CD14-positive monocyte (primary cell): Measurements from ENCODE around the gene HBG2. TPM values are rescaled to one million over a fixed set of nuclear protein-coding genes. Genes with fewer than 3 reads are reported as not detected.

ENCODE experiments used
- DNase-seq, 3 donors: peaks; one replicate each; pipeline ENCODE4 v3.0.0-alpha.2; 2011 to 2022
- H2AFZ ChIP-seq: 2 replicates; pipeline ENCODE4 v1.6.0; 2012; ENCODE audit warnings: mild to moderate bottlenecking, low read depth, low read length, inconsistent platforms; ENCODE audit not compliant: insufficient read depth, poor library complexity, severe bottlenecking
- H3K27ac ChIP-seq, 2 donors: 1 replicate in 1 of 2; 2 replicates in 1 of 2; pipeline ENCODE4 v1.5.1; 2012 to 2013; ENCODE audit warnings: low read length in 2 of 2, control low read depth in 1 of 2, inconsistent platforms in 1 of 2, low read depth in 1 of 2, mild to moderate bottlenecking in 1 of 2
- H3K27me3 ChIP-seq, 2 donors: one replicate each; pipeline versions ENCODE4 v1.6.0 to v1.6.1; 2011 to 2013; ENCODE audit warnings: low read length in 2 of 2; ENCODE audit not compliant: control insufficient read depth in 2 of 2, insufficient read depth in 2 of 2
- H3K36me3 ChIP-seq, 2 donors: replicated peaks in 1 of 2; 1 replicate in 1 of 2; 2 replicates in 1 of 2; pipeline versions ENCODE4 v1.5.1 to v1.6.1; 2012 to 2013; ENCODE audit warnings: low read length in 2 of 2, control low read depth in 1 of 2, inconsistent platforms in 1 of 2, mild to moderate bottlenecking in 1 of 2; ENCODE audit not compliant: insufficient read depth in 2 of 2, control insufficient read depth in 1 of 2
- H3K4me1 ChIP-seq, 2 donors: 1 replicate in 1 of 2; 2 replicates in 1 of 2; pipeline versions ENCODE4 v1.5.1 to v1.6.1; 2012 to 2013; ENCODE audit warnings: low read length in 2 of 2, control low read depth in 1 of 2, inconsistent platforms in 1 of 2, mild to moderate bottlenecking in 1 of 2, moderate library complexity in 1 of 2; ENCODE audit not compliant: insufficient read depth in 2 of 2, control insufficient read depth in 1 of 2
- H3K4me2 ChIP-seq: replicated peaks from 2 replicates; pipeline ENCODE3; 2012; ENCODE audit warnings: low read length, moderate library complexity, mild to moderate bottlenecking; ENCODE audit not compliant: poor library complexity, severe bottlenecking; ENCODE audit errors: extremely low read depth
- H3K4me3 ChIP-seq, 3 experiments: fragments of 200-600 bp in 1 of 3; sonication (generic) in 1 of 3; replicated peaks in 1 of 3; 1 replicate in 2 of 3; 2 replicates in 1 of 3; pipeline ENCODE4 v1.5.1; 2011 to 2013; ENCODE audit warnings: low read length in 3 of 3, mild to moderate bottlenecking in 3 of 3, control low read depth in 2 of 3, low read depth in 2 of 3, inconsistent platforms in 1 of 3, moderate library complexity in 1 of 3
- H3K79me2 ChIP-seq: 2 replicates; pipeline ENCODE4 v1.6.0; 2012; ENCODE audit warnings: mild to moderate bottlenecking, control low read depth, inconsistent platforms, low read length, moderate library complexity; ENCODE audit not compliant: insufficient read depth
- H3K9ac ChIP-seq: 2 replicates; pipeline ENCODE4 v1.6.0; 2017; ENCODE audit warnings: low read length, mild to moderate bottlenecking; ENCODE audit not compliant: insufficient read depth, poor library complexity, severe bottlenecking
- H3K9me3 ChIP-seq, 2 donors: replicated peaks in 1 of 2; 1 replicate in 1 of 2; 2 replicates in 1 of 2; pipeline versions ENCODE4 v1.5.1 to v1.6.1; 2012 to 2013; ENCODE audit warnings: low read length in 2 of 2, control low read depth in 1 of 2; ENCODE audit not compliant: control insufficient read depth in 1 of 2, insufficient read depth in 1 of 2
- H4K20me1 ChIP-seq: 2 replicates; pipeline ENCODE4 v1.6.0; 2012; ENCODE audit warnings: mild to moderate bottlenecking, low read length, control low read depth, moderate library complexity; ENCODE audit not compliant: insufficient read depth
- H3K27ac Mint-ChIP-seq, 7 donors: one replicate each; pipeline ENCODE4 v1.8.0; 2020; ENCODE audit warnings: mild to moderate bottlenecking in 7 of 7, mixed read lengths in 7 of 7, moderate library complexity in 6 of 7, inconsistent platforms in 2 of 7
- H3K27me3 Mint-ChIP-seq, 3 donors: one replicate each; pipeline ENCODE4 v1.8.0; 2021 to 2022; ENCODE audit warnings: low read depth in 3 of 3, mild to moderate bottlenecking in 3 of 3, mixed read lengths in 3 of 3, moderate library complexity in 3 of 3, inconsistent platforms in 1 of 3
- H3K36me3 Mint-ChIP-seq, 2 donors: one replicate each; pipeline ENCODE4 v1.8.0; 2020; ENCODE audit warnings: mixed read lengths in 2 of 2, inconsistent platforms in 1 of 2, mild to moderate bottlenecking in 1 of 2
- H3K4me1 Mint-ChIP-seq: one replicate; pipeline ENCODE4 v1.8.0; 2020; ENCODE audit warnings: mild to moderate bottlenecking, mixed read lengths
- H3K4me3 Mint-ChIP-seq, 2 donors: one replicate each; pipeline ENCODE4 v1.8.0; 2020; ENCODE audit warnings: mild to moderate bottlenecking in 2 of 2, mixed read lengths in 2 of 2, moderate library complexity in 1 of 2
- H3K9me3 Mint-ChIP-seq, 7 donors: one replicate each; pipeline ENCODE4 v1.8.0; 2020 to 2022; ENCODE audit warnings: mixed read lengths in 7 of 7, mild to moderate bottlenecking in 6 of 7, moderate library complexity in 6 of 7, inconsistent platforms in 2 of 7
- WGBS: methylation state at CpG from one replicate; pipeline ENCODE4 v1.1.5; 2013; ENCODE audit warnings: missing lambda C conversion rate; ENCODE audit not compliant: insufficient coverage; 5-methylcytosine and 5-hydroxymethylcytosine counted together
- intact Hi-C, 2 donors: fragments of 100-400 bp; cut with micrococcal nuclease; formaldehyde crosslinking; loops; one replicate each; pipeline versions ENCODE4 v1.15.0 to v1.15.1; 2023
- polyA plus RNA-seq, 3 donors: library from polyadenylated mRNA; depleted of rRNA in 1 of 3; unstranded in 2 of 3; stranded (reverse) in 1 of 3; fragments of 300-500 nt in 2 of 3; fragments of >200 nt in 1 of 3; fragmentation: Illumina TruSeq in 2 of 3; gene quantifications; 1 replicate in 2 of 3; 2 replicates in 1 of 3; pipeline ENCODE4 v1.2.3, GENCODE V29; 2012 to 2021
- TF ChIP-seq, protein P1 (sequence below): fragments of 200-600 bp; IDR thresholded peaks from one replicate; pipeline ENCODE4 v1.8.0; 2022; ENCODE audit warnings: antibody characterized with exemption, mild to moderate bottlenecking

Gene HBG2
- polyA plus RNA-seq, 3 donors = 5.1 TPM; not detected in 2

DNA sequence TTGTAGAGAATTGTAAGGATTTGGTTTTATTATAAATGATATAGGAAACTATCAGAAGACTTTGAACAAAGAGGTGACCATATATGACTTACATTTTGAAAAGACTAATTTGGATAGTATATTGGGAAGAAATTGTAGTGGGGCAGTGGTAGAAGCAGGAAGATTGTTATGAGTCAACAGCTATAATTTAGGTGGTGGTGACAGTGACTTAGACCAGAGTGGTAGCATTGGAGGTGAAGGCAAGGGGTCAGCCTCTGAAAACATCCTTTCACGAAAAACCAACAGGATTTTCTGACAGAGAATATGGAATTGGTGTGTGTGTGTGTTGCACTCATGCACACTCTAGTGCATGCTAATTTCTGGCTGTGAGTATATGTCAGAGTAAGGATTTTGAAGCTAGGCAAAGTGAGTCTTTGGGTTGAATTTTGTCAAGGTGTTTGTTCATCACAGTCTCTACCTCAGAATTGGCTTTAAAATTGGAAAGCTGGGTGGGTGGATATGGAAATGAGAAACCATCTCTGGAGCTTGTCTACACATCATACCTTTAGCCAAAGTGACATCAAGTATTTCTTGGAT lies 23.3 kb upstream of the HBG2 start:
- Histone ChIP-seq H3K27me3 (no peaks in the 10 kb centered on the region), H3K4me2 (no peak overlapping the region), H3K4me3 (no peak overlapping the region), H3K27ac (no peak overlapping the region), H3K79me2 (no peaks in the 10 kb centered on the region), H3K4me1 (peaks cover 0 to 4% of the 10 kb centered on the region in 2 donors), H3K9me3 (no peaks in the 10 kb centered on the region), H2AFZ (no peak overlapping the region), H4K20me1 (no peaks in the 10 kb centered on the region), H3K9ac (no peak overlapping the region), H3K36me3 (no peaks in the 10 kb centered on the region)
- TF ChIP-seq, protein P1, sequence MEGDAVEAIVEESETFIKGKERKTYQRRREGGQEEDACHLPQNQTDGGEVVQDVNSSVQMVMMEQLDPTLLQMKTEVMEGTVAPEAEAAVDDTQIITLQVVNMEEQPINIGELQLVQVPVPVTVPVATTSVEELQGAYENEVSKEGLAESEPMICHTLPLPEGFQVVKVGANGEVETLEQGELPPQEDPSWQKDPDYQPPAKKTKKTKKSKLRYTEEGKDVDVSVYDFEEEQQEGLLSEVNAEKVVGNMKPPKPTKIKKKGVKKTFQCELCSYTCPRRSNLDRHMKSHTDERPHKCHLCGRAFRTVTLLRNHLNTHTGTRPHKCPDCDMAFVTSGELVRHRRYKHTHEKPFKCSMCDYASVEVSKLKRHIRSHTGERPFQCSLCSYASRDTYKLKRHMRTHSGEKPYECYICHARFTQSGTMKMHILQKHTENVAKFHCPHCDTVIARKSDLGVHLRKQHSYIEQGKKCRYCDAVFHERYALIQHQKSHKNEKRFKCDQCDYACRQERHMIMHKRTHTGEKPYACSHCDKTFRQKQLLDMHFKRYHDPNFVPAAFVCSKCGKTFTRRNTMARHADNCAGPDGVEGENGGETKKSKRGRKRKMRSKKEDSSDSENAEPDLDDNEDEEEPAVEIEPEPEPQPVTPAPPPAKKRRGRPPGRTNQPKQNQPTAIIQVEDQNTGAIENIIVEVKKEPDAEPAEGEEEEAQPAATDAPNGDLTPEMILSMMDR = no peak
- peaks cover 0 to 2% (median 0%) of the 10 kb centered on the region in 7 donors for H3K9me3 Mint-ChIP-seq
- H3K4me1 Mint-ChIP-seq = peaks cover 4% of the 10 kb centered on the region
- peaks cover 0 to 3% (median 0%) of the 10 kb centered on the region in 3 donors for H3K27me3 Mint-ChIP-seq
- no peaks in the 10 kb centered on the region for H3K36me3 Mint-ChIP-seq
- no peak overlapping the region for H3K4me3 Mint-ChIP-seq
- DNase-seq = no peak
- no peak overlapping the region for H3K27ac Mint-ChIP-seq
- 100% methylated on average over 1 of the region's 1 CpG for WGBS
- intact Hi-C loops = no loop called here

DNA sequence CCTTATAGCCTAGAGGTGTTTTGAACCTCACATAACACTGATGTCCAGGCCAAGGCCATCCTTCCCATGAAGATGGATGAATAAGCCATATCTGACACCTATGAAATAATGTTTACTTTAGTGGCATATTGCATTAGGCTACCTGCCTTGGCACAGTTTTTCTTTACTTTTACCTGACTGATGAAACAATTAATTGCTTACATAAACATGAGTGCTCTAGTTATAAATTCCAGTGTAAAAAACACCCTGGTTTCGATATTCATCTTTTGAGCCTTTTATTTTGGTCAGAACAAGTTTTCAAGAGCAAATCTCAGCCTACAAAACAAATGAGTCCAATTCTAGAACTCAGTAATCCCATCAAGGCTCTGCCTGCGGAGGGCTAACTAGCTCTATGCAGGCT lies 22.1 kb upstream of the HBG2 start:
- peaks cover 4% of the 10 kb centered on the region for H3K4me1 Mint-ChIP-seq
- TF ChIP-seq, protein P1 = no peak
- no peak for DNase-seq
- H3K9ac ChIP-seq = no peak overlapping the region
- intact Hi-C loops = no loop called here
- peaks cover 0 to 2% (median 0%) of the 10 kb centered on the region in 7 donors for H3K9me3 Mint-ChIP-seq
- no peaks in the 10 kb centered on the region for H3K9me3 ChIP-seq
- H3K4me3 ChIP-seq = no peak overlapping the region
- WGBS = 75% methylated on average over 1 of the region's 2 CpGs
- no peak overlapping the region for H3K27ac ChIP-seq
- H3K36me3 ChIP-seq = no peaks in the 10 kb centered on the region
- H3K4me2 ChIP-seq = no peak overlapping the region
- H2AFZ ChIP-seq = no peak overlapping the region
- H3K79me2 ChIP-seq = no peaks in the 10 kb centered on the region
- no peak overlapping the region for H3K27ac Mint-ChIP-seq
- no peaks in the 10 kb centered on the region for H4K20me1 ChIP-seq
- H3K27me3 Mint-ChIP-seq = peaks cover 0 to 3% (median 0%) of the 10 kb centered on the region in 3 donors
- no peaks in the 10 kb centered on the region for H3K36me3 Mint-ChIP-seq
- no peaks in the 10 kb centered on the region for H3K27me3 ChIP-seq
- no peak overlapping the region for H3K4me3 Mint-ChIP-seq
- H3K4me1 ChIP-seq = peaks cover 0 to 4% of the 10 kb centered on the region in 2 donors
